Measurements from ENCODE around the gene NLGN2.

GRCh38 chr17:7389924-7390910, 17.4 kb upstream of the NLGN2 start:
- no peak for TF ChIP-seq YY1 (IDR thresholded peaks at IDR 0.05; ENCODE audit: insufficient read depth, insufficient read length)
- TF ChIP-seq ZNF274 (IDR thresholded peaks at IDR 0.05; ENCODE audit: low read depth, low read length) = no peak
